Measurements from ENCODE around the gene GARIN5A.
A peak's percentile ranks its signal among the peaks of the same experiment; 100 is the strongest.

The GARIN5A gene

DNA sequence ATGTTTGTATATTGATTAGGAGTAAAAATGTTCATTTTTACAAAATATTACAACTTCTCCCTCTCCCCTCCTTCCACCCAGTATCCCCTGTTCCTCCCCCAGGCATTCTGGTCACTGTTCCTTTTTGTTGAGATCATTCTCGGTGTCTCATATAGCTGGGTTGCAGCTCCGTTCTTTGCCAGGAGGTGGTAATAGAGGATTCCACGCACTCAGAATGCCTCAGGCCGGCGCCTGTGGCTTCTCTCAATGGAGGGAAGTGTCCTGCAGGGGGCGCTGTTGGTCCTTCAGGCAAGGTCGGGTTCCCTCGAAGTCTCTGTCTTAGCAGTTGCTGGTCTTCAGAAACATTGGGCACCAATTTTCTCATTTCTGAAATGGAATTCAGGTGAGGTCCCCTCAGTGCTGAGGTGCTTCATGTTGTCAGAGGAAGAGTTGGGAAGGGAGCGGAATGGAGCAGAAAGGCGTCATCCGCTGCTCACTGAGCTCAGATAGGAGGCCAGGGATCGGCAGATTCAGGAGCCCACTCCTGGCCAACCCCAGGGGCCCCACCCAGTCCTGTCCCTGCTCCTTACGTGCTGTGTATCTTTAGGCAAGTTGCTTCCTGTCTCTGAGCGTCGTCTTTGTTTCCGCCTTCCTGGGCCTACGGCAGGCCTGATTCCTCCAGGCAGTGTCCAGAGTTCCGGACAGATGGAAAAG lies 10.3 kb upstream of the GARIN5A start:
- H3K9me3 ChIP-seq (ENCODE audit: control insufficient read depth, insufficient read depth, low read length), result peaks cover 11% of the 10 kb centered on the region
- peaks cover 7% of the 10 kb centered on the region; the same call in 1 of the 2 replicates for H3K4me1 ChIP-seq (ENCODE audit: insufficient read depth, low read length)
- H3K9ac ChIP-seq (ENCODE audit: low read depth, low read length), result no peak overlapping the region
- H3K36me3 ChIP-seq (ENCODE audit: insufficient read depth, low read length), result no peaks in the 10 kb centered on the region

DNA sequence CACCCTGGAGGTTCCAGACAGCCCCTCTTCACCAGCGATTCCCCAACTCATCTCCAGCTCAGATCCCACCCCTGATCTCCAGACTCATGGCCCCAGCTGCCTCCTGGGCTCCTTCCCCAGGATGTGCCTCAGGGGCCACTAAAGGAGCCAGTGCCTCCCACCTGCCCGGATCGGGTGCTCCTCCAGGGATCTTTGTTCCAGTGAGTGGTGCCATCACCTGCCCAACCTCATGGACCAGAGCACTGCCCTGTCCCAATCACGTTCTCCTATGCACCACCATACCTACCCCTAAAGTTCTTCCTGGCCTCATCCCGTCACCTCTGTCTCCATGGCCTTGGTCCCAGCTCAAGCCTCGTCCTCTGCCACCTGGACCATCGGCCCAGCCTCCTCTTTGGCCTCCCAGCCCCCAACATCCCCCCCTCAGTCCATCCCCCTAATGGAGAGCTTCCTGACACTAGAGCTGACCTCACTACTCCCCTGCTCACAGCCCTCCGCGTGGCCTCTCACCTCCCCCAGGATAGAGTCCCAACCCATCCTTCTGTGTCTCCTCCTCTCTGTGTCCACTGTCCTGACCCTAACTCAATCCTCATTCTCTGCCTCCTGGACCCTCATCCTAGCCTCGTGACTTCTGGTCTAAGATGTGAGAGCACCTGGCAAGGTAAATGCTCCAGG lies 8.8 kb upstream of the GARIN5A start:
- Histone ChIP-seq H3K9ac (ENCODE audit: low read depth, low read length) (no peak overlapping the region), H3K4me1 (ENCODE audit: insufficient read depth, low read length) (no peaks in the 10 kb centered on the region), H3K36me3 (ENCODE audit: insufficient read depth, low read length) (no peaks in the 10 kb centered on the region), H3K9me3 (ENCODE audit: control insufficient read depth, insufficient read depth, low read length) (peaks cover 11% of the 10 kb centered on the region)

DNA sequence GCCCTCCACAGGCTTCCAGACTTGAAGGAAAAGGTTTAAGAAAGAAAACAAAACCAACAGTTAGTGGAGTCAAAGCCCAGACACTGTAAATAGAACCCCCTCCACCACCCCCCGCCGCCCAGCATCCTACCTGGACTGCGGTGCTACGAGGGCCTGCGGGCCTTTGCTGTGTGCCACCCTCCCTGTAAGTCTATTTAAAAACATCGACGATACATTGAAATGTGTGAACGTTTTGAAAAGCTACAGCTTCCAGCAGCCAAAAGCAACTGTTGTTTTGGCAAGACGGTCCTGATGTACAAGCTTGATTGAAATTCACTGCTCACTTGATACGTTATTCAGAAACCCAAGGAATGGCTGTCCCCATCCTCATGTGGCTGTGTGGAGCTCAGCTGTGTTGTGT lies 6.3 kb upstream of the GARIN5A start:
- Histone ChIP-seq H3K9ac (ENCODE audit: low read depth, low read length) (no peak overlapping the region), H3K4me1 (ENCODE audit: insufficient read depth, low read length) (no peaks in the 10 kb centered on the region), H3K36me3 (ENCODE audit: insufficient read depth, low read length) (peaks cover 4% of the 10 kb centered on the region), H3K9me3 (ENCODE audit: control insufficient read depth, insufficient read depth, low read length) (peaks cover 11% of the 10 kb centered on the region)

DNA sequence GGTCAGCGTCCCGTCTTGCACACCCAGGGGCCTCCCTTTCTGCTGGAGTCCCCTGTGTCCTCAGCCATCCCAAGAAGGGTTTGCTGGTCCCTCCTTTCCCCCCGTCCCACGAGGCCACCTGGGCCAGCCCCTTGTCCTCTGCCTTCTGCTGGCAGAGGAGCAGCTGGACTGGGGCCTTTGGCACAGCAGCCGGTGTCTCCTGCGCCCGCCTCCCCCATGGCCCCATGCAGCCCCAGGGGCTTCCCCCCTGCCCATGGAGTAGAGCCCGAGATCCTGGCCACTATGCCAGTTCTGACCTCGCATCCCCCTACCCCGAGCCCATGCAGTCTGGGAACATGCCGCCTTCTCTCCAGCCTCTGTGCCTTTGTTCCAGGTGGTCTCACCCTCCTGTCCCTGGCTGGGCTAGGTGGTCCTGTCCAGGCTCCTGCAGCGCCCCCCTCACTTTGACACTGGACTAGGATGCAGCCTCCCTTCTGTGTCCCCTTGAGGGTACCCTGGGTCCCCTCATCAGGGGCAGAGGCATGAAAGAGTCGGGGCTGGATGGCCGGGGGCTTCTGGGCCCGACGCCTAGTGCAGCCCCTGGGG lies 5.7 kb upstream of the GARIN5A start:
- Histone ChIP-seq H3K9me3 (ENCODE audit: control insufficient read depth, insufficient read depth, low read length) (peaks cover 11% of the 10 kb centered on the region), H3K4me1 (ENCODE audit: insufficient read depth, low read length) (no peaks in the 10 kb centered on the region), H3K36me3 (ENCODE audit: insufficient read depth, low read length) (peaks cover 4% of the 10 kb centered on the region), H3K9ac (ENCODE audit: low read depth, low read length) (no peak overlapping the region)

DNA sequence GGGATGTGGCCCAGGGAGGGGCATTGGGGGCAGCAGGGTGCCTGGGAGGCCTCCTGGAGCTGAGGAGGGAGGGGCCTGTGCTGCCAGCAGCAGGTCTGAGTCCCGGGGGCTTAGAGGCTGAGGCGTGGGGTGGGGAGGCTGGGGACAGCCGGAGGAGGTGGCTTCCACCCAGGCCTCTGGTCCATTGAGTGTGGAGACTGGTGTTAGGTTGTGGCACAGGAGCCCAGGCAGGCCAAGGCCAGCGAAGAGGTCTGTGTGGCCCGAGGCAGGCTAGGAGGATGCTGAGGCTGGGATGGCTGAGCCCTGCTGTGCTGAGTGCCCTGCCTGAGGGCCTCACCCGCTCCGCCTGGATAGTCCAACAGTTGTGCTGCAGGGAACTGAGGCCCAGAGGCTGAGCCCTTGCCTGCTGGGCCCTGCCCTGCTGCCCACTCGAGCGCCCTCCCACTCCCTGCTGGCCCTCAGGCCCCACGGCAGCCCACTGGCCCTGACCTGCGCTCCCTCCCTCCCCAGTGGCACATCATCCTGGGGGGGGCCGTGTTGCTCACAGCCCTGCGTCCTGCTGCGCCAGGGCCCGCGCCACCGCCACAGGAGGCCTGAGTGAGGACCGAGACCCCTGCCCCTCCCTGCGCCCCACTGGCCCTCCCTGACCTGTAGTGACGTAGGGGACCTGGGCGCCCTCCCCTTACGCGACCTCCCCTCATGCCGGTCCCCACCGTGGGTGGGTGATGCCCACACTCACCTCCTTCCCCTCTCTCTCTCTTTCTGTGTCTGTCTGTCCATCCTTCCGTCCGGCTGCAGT lies 4.9 kb upstream of the GARIN5A start:
- no peak overlapping the region for H3K9ac ChIP-seq (ENCODE audit: low read depth, low read length)
- H3K4me1 ChIP-seq (ENCODE audit: insufficient read depth, low read length), result no peaks in the 10 kb centered on the region
- peaks cover 4% of the 10 kb centered on the region for H3K36me3 ChIP-seq (ENCODE audit: insufficient read depth, low read length)
- H3K9me3 ChIP-seq (ENCODE audit: control insufficient read depth, insufficient read depth, low read length), result peaks cover 10% of the 10 kb centered on the region

DNA sequence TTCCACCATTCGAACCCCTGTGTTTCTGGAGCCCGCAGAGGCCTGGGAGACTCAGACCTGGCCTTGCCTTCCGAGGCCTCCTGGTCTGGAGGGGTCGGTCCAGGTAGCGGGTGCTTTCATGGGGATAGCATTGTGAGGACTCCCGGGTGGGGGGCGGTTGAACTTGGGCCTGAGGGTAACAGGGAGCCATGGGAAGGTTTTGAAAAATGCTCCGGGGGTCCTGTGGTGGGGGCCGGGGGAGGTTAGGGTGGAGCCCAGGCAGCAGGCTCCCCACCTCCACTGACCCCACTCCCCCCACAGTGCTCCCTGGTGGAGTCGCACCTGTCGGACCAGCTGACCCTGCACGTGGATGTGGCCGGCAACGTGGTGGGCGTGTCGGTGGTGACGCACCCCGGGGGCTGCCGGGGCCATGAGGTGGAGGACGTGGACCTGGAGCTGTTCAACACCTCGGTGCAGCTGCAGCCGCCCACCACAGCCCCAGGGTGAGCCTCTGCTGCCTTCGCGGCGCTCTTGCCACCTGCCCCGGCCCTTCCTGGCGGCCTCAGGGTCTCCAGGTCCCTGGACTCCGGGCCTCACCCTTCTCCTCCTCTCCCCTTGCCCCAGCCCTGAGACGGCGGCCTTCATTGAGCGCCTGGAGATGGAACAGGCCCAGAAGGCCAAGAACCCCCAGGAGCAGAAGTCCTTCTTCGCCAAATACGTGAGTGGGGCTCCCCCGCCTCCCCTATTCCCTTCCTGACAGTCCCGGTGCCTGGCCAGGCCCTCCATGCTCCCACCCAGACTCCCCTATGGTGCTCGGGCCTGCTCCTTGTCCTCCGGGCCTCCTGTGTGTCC lies 3.8 kb upstream of the GARIN5A start:
- Histone ChIP-seq H3K9ac (ENCODE audit: low read depth, low read length) (no peak overlapping the region), H3K9me3 (ENCODE audit: control insufficient read depth, insufficient read depth, low read length) (no peaks in the 10 kb centered on the region; the same call in 1 of the 2 replicates), H3K36me3 (ENCODE audit: insufficient read depth, low read length) (peaks cover 4% of the 10 kb centered on the region), H3K4me1 (ENCODE audit: insufficient read depth, low read length) (no peaks in the 10 kb centered on the region)

DNA sequence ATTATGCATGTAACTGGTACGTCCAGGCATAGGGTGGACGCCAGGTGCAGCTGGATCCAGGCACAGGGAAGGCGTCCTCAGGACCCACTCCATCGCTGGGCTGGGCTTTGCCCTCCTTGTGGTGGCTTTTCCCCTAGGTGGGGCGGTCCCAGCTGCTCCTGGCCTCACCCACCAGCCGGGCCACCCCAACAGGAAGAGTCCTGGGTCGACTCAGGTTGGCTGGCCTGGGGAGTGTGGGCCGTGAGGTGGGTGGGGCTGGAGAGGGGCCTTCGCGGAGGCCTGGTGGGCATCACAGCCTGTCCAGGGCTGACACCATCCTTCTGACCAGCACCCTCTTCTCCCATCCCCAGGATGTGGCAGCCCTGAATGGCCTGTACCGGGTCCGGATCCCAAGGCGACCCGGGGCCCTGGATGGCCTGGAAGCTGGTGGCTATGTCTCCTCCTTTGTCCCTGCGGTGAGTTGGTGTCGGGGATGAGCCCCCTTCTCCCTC lies 3.2 kb upstream of the GARIN5A start:
- Histone ChIP-seq H3K9ac (ENCODE audit: low read depth, low read length) (no peak overlapping the region), H3K9me3 (ENCODE audit: control insufficient read depth, insufficient read depth, low read length) (no peaks in the 10 kb centered on the region; the same call in 1 of the 2 replicates), H3K4me1 (ENCODE audit: insufficient read depth, low read length) (no peaks in the 10 kb centered on the region), H3K36me3 (ENCODE audit: insufficient read depth, low read length) (peaks cover 4% of the 10 kb centered on the region)

DNA sequence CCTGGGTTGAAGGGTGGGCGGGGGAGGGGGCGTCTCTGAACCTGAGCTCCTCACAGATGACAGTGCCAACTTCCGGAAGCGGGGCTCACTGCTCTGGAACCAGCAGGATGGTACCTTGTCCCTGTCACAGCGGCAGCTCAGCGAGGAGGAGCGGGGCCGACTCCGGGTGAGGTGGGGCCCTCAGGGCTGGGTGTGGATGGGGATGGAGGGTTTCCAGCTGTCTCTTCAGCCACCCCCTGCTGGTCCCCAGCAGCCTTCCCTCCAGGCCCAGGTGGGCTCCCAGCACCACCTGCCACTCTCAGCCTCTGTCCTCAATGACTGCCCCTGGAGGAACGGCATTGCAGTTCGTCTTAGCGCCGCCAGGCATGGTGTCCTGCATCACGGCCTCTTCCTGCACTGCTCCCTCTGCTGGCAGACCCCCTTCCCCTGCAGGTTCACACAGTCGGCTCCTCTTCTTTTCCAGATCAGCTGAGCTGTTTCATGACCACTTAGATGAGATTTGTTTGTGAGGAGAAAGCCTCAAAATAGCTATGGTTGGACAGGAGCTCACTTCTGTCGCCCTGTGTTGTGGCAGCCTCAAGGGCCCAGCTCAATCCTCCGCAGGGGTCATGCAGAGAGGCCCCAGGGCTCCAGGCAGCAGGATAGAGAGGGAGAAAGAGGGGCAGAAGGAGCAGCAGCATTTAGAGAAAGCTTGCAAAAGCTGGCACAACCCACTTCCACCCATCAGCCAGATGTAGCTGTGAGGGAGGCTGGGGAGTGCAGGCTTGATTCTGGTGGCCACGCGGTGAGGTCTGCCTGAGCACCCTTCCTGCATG lies 2.5 kb upstream of the GARIN5A start:
- Histone ChIP-seq H3K36me3 (ENCODE audit: insufficient read depth, low read length) (peaks cover 4% of the 10 kb centered on the region), H3K9ac (ENCODE audit: low read depth, low read length) (no peak overlapping the region), H3K9me3 (ENCODE audit: control insufficient read depth, insufficient read depth, low read length) (no peaks in the 10 kb centered on the region), H3K4me1 (ENCODE audit: insufficient read depth, low read length) (no peaks in the 10 kb centered on the region)

DNA sequence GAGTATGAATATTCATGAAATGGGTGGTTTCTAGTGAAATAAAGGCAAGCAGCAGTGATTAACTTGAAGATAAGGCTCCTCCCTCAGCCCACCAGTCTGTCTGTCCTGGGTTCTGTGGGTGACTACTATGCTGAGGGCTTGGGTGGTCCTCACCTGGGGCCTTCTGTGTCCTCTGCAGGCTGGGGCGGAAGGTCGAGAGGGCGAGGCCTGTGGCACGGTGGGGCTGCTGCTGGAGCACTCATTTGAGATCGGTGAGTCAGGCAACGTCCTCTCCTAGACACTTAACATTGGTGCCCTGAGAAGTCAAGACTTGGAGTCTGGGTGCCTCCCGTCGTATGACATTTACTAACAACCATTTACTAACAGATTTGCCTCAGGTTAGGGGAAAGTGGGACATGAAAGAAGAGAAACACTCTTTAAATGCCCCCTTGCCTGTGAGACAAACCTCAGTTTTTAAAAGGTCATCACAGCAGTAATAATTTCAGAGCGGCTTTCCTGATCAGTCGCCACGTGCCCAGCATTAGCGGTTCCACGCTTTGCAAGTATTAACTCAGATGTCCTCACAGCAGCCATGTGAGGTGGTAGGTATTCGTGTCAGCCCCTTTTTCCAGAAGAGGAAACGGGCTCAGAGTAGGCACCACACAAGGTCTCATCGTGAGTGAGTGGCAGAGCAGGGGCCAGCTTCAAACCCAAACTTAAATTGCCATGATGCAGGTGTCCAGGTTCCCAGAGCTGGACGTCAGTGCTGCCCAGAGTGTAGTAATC lies 1.3 kb upstream of the GARIN5A start:
- H3K4me1 ChIP-seq (ENCODE audit: insufficient read depth, low read length), result no peaks in the 10 kb centered on the region
- H3K9ac ChIP-seq (ENCODE audit: low read depth, low read length), result no peak overlapping the region
- H3K9me3 ChIP-seq (ENCODE audit: control insufficient read depth, insufficient read depth, low read length), result no peaks in the 10 kb centered on the region
- peaks cover 4% of the 10 kb centered on the region for H3K36me3 ChIP-seq (ENCODE audit: insufficient read depth, low read length)

DNA sequence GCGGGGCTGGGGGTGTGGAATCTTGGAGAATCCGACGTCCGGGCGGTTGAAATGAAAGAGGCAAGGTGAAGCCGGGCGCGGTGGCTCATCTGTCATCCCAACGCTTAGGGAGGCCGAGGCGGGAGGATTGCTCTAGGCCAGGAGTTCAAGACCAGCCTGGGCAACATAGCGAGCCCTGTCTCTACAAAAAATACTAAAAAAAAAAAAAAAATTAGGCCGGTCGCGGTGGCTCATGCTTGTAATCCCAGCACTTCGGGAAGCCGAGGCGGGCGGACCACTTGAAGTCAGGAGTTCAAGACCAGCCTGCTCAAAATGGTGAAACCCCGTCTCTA lies 225 bp upstream of the GARIN5A start:
- H3K36me3 ChIP-seq (ENCODE audit: insufficient read depth, low read length), result peaks cover 4% of the 10 kb centered on the region
- H3K9me3 ChIP-seq (ENCODE audit: control insufficient read depth, insufficient read depth, low read length), result no peaks in the 10 kb centered on the region
- no peaks in the 10 kb centered on the region for H3K4me1 ChIP-seq (ENCODE audit: insufficient read depth, low read length)
- peak overlapping the region; percentile 100; the same call in 1 of the 2 replicates for H3K9ac ChIP-seq (ENCODE audit: low read depth, low read length)

DNA sequence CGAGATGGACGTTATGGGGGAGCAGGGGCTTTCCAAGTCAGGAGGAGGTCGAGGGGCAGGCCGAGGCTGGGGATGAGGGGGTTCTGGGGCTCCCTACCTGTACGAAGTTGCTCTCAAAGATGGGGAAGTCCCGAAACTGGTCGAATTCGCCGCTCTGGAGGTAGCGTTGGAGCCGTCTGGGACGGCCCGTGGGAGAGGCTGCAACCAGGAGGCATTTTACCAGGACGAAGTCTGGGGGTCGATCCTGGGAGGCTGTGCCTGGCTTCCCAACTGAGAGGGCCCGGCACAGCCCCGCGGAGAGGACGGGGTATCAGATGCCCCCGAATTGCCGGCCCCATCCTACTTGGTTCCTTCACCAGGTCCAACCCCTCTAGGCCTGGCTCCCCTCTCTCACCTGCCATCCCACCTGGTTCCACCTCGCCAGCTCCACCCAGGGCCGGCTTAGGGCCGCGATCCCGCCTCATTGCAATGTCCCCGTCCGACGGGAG lies 868 bp downstream of the GARIN5A start:
- Histone ChIP-seq H3K36me3 (ENCODE audit: insufficient read depth, low read length) (peaks cover 4% of the 10 kb centered on the region), H3K4me1 (ENCODE audit: insufficient read depth, low read length) (no peaks in the 10 kb centered on the region), H3K9ac (ENCODE audit: low read depth, low read length) (peak overlapping the region; percentile 100), H3K9me3 (ENCODE audit: control insufficient read depth, insufficient read depth, low read length) (no peaks in the 10 kb centered on the region)

DNA sequence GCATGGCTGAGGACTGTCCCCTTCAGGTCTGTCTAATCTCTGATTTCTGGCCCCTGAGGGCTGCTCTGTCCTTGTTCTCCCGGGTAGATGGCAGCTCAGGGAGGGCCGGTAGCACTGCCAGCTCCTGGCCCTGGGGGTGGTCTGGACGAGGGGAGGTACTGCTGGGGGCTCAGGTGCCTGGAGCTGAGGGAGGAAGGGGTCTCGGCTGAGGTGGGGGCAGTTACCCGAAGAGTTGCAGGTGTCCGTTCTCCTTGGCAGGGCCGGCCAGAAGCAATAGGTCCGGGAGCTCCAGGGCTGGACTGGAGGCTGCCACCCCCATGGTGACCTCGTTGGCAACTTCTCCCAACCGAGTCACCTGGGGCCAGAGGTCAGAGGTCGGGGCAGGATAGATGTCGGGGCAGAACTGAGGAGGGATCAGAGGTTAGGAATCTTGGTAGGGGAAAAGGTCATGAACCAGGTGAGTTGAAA lies 1.5 kb downstream of the GARIN5A start:
- H3K9ac ChIP-seq (ENCODE audit: low read depth, low read length), result no peak overlapping the region
- H3K4me1 ChIP-seq (ENCODE audit: insufficient read depth, low read length), result no peaks in the 10 kb centered on the region
- no peaks in the 10 kb centered on the region for H3K9me3 ChIP-seq (ENCODE audit: control insufficient read depth, insufficient read depth, low read length)
- peaks cover 4% of the 10 kb centered on the region for H3K36me3 ChIP-seq (ENCODE audit: insufficient read depth, low read length)

Data from ES-I3 (cell line).